NB4 (cell line): ENCODE results near the gene PKNOX2.

ENCODE experiments used
- CTCF ChIP-seq: IDR thresholded peaks from one replicate; pipeline ENCODE4 v1.5.1; 2012; ENCODE audit warnings: low read depth, low read length
- POLR2A ChIP-seq: IDR thresholded peaks from 2 replicates; pipeline ENCODE4 v1.6.1; 2011; ENCODE audit warnings: mild to moderate bottlenecking; ENCODE audit not compliant: insufficient read length; ENCODE audit errors: extremely low read depth

- no peak for TF ChIP-seq CTCF
- TF ChIP-seq POLR2A: no peak
These were observed 47.1 kb upstream of the PKNOX2 start for GRCh38 chr11:125117429-125117828.
